ENCODE data around the gene TPCN1. TPM values are rescaled to one million over a fixed set of nuclear protein-coding genes. Genes with fewer than 3 reads are reported as not detected.

The TPCN1 gene
- 31.0 and 33.7 TPM in 2 replicates for total RNA-seq

DNA sequence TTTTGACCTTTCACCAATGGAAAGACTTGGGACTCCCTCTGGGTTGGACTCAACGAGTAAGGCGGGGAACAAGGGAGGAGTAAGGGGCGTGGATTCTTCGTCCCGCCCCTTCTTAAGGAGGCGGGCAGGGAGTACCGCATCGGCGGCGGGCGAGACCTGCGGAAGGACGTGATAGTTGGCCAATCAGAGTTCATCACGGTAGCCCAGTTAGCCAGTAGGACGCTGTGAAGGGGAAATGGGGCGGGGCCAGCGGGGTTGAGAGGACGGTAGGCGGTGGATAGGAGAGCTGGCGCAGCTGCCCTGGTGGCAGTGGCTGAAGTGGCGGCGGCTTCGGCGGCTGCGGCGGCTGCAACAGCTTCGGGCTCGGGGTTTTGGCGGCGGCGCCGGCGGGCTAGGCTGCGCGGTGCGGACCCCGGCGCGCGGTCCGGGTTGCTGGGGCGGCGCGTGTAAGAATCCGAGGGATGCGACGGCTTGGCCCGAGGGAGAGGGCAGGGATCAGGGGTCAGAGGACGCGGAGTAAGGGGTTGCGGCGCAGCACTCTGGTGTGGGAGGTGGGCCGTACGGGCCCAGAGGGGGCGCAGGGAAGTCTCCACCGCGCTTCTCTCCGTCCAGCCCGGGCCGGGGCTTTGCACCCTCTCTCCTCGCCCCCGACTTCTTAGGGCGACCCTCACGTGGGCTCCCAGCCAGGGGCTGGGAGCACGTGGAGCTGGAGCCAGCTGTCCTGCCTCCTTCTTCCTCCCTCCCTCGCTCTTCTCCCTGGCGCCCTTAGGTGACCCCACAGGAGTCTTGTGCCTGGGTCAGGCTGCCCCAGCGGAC is at the start of gene TPCN1:
Gene TPCN1 (plus strand): TSS at position 284 of the 816 bp plus-strand sequence. CDS start 5,389 bp downstream, outside the sequence.
- H3K27me3 Mint-ChIP-seq, result no peaks in the 10 kb centered on the region
- peak; percentile 100 for DNase-seq
- H3K27ac Mint-ChIP-seq, result peak within 1 kb of the TSS; percentile 94
- peaks cover 1% of the 10 kb centered on the region for H3K36me3 Mint-ChIP-seq (ENCODE audit: low read depth)
- H3K4me3 Mint-ChIP-seq, result peak within 1 kb of the TSS; percentile 94
- intact Hi-C loops (cut with micrococcal nuclease), result loop anchor here (1.0 to 5.0 kb wide), 7 partner anchors 13 to 741 kb away; partner anchors contain the start of genes DDX54, OAS2, PLBD2 and RITA1
- H3K4me1 Mint-ChIP-seq, result peaks cover 31% of the 10 kb centered on the region
- H3K9me3 Mint-ChIP-seq, result no peaks in the 10 kb centered on the region

- no peak for DNase-seq
- Mint-ChIP-seq H3K9me3 (no peaks in the 10 kb centered on the region), H3K4me3 (no peak overlapping the region), H3K4me1 (peaks cover 2% of the 10 kb centered on the region), H3K27me3 (no peaks in the 10 kb centered on the region), H3K27ac (no peak overlapping the region), H3K36me3 (ENCODE audit: low read depth) (peaks cover 64% of the 10 kb centered on the region)
- intact Hi-C loops (cut with micrococcal nuclease), result no loop called here
These were observed 49.7 kb upstream of the TPCN1 start for GRCh38 chr12:113171543-113171942.

GRCh38 chr12:113172185-113172584 is 49.1 kb upstream of the TPCN1 start:
- Mint-ChIP-seq H3K36me3 (ENCODE audit: low read depth) (peaks cover 64% of the 10 kb centered on the region), H3K27ac (no peak overlapping the region), H3K4me3 (no peak overlapping the region)

GRCh38 chr12:113173081-113173698 is 48.1 kb upstream of the TPCN1 start:
- Mint-ChIP-seq H3K27ac (no peak overlapping the region), H3K4me1 (peaks cover 2% of the 10 kb centered on the region), H3K36me3 (ENCODE audit: low read depth) (peaks cover 74% of the 10 kb centered on the region), H3K9me3 (no peaks in the 10 kb centered on the region), H3K4me3 (no peak overlapping the region), H3K27me3 (no peaks in the 10 kb centered on the region)
- DNase-seq, result no peak
- intact Hi-C loops (cut with micrococcal nuclease), result no loop called here

More at GRCh38 chr12:113172185-113172584, 49.1 kb upstream of the TPCN1 start:
- intact Hi-C loops (cut with micrococcal nuclease), result no loop called here
- no peak for DNase-seq
- Mint-ChIP-seq H3K4me1 (peaks cover 2% of the 10 kb centered on the region), H3K9me3 (no peaks in the 10 kb centered on the region), H3K27me3 (no peaks in the 10 kb centered on the region)

- H3K9me3 Mint-ChIP-seq, result no peaks in the 10 kb centered on the region
- no peak overlapping the region for H3K27ac Mint-ChIP-seq
- no peaks in the 10 kb centered on the region for H3K27me3 Mint-ChIP-seq
- intact Hi-C loops (cut with micrococcal nuclease), result loop anchor here (1.0 kb wide), 1 partner anchor 126 kb away; no protein-coding TSS in a partner anchor
- DNase-seq, result peak; percentile 93
- peaks cover 80% of the 10 kb centered on the region for H3K36me3 Mint-ChIP-seq (ENCODE audit: low read depth)
- H3K4me3 Mint-ChIP-seq, result no peak overlapping the region
- H3K4me1 Mint-ChIP-seq, result peaks cover 2% of the 10 kb centered on the region
These were observed 46.5 kb upstream of the TPCN1 start for GRCh38 chr12:113174461-113175384.

- no peak overlapping the region for H3K27ac Mint-ChIP-seq
- intact Hi-C loops (cut with micrococcal nuclease), result no loop called here
- DNase-seq, result no peak
- H3K9me3 Mint-ChIP-seq, result no peaks in the 10 kb centered on the region
- peaks cover 8% of the 10 kb centered on the region for H3K4me1 Mint-ChIP-seq
- no peaks in the 10 kb centered on the region for H3K27me3 Mint-ChIP-seq
- H3K4me3 Mint-ChIP-seq, result no peak overlapping the region
- H3K36me3 Mint-ChIP-seq (ENCODE audit: low read depth), result peaks cover 63% of the 10 kb centered on the region
These were observed 42.2 kb upstream of the TPCN1 start for GRCh38 chr12:113179023-113179422.

DNA sequence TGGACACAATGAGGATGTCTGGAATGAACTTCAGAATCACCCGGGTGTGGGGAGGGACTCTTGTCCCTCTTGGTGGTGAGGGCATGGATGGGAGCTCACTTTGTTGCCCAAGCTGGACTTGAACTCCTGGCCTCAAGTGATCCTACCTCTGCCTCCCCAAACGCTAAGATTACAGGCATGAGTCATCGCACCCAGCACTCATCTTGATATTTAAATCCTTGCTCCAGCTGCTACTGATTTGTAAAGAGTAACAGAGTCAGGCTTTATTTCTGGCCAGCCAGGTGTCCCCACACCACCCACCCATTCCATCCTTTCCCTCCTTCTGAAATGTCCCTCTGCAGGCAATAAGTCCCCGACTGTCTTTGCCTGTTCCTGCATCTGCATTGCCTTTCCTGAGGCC is 40.9 kb upstream of the TPCN1 start:
- Mint-ChIP-seq H3K4me1 (peaks cover 6% of the 10 kb centered on the region), H3K4me3 (no peak overlapping the region), H3K9me3 (no peaks in the 10 kb centered on the region), H3K27me3 (no peaks in the 10 kb centered on the region), H3K27ac (no peak overlapping the region), H3K36me3 (ENCODE audit: low read depth) (peaks cover 61% of the 10 kb centered on the region)
- DNase-seq, result no peak
- intact Hi-C loops (cut with micrococcal nuclease), result no loop called here

GRCh38 chr12:113181975-113182374 is 39.3 kb upstream of the TPCN1 start:
- intact Hi-C loops (cut with micrococcal nuclease), result no loop called here
- Mint-ChIP-seq H3K27ac (no peak overlapping the region), H3K4me1 (peaks cover 15% of the 10 kb centered on the region), H3K36me3 (ENCODE audit: low read depth) (peaks cover 49% of the 10 kb centered on the region), H3K27me3 (no peaks in the 10 kb centered on the region), H3K9me3 (no peaks in the 10 kb centered on the region), H3K4me3 (no peak overlapping the region)
- no peak for DNase-seq

GRCh38 chr12:113183030-113183589 is 38.2 kb upstream of the TPCN1 start:
- Mint-ChIP-seq H3K36me3 (ENCODE audit: low read depth) (peaks cover 42% of the 10 kb centered on the region), H3K27me3 (no peaks in the 10 kb centered on the region), H3K4me3 (peak overlapping the region; percentile 99), H3K27ac (no peak overlapping the region), H3K4me1 (peaks cover 20% of the 10 kb centered on the region), H3K9me3 (no peaks in the 10 kb centered on the region)
- no peak for DNase-seq
- intact Hi-C loops (cut with micrococcal nuclease), result no loop called here

DNA sequence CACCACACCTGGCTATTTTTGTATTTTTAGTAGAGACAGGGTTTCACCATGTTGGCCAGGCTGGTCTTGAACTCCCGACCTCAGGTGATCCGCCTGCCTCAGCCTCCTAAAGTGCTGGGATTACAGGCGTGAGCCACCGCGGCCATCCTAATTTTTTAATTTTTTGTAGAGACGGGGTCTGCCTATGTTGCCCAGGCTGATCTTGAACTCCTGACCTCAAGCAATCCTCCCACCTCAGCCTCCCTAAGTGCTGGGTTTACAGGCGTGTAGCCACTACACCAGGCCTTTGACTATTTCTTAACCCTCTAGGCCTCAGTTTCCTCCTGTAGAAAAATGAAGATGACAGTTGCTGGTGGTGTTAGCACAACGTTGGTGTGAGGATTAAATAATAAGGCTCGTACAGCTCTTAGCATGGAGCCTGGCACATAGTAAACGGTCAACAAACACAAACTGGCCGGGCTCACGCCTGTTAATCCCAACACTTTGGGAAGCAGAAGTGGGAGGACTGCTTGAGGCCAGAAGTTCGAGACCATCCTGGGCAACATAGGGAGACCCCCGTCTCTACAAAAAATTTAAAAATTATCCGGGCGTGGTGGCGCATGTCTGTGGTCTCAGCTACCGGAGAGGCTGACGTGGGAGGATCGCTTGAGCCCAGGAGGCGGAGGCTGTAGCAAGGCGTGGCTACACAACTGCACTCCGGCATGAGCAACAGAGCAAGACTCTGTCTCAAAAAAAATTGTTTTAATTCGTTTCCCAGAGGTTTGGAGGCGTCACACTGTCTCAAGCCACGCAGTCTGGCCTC is 37.0 kb upstream of the TPCN1 start:
- Mint-ChIP-seq H3K4me3 (peak overlapping the region; percentile 99), H3K9me3 (no peaks in the 10 kb centered on the region), H3K27me3 (no peaks in the 10 kb centered on the region), H3K4me1 (peaks cover 20% of the 10 kb centered on the region), H3K27ac (peak overlapping the region; percentile 98), H3K36me3 (ENCODE audit: low read depth) (peaks cover 34% of the 10 kb centered on the region)
- intact Hi-C loops (cut with micrococcal nuclease), result loop anchor here (1.0 to 2.0 kb wide), 2 partner anchors 24 to 31 kb away; no protein-coding TSS in a partner anchor
- DNase-seq, result no peak

GRCh38 chr12:113184900-113185179 is 36.4 kb upstream of the TPCN1 start:
- peaks cover 31% of the 10 kb centered on the region for H3K36me3 Mint-ChIP-seq (ENCODE audit: low read depth)
- H3K4me3 Mint-ChIP-seq, result peak overlapping the region; percentile 99
- DNase-seq, result peak; percentile 97
- H3K27ac Mint-ChIP-seq, result peak overlapping the region; percentile 98
- H3K27me3 Mint-ChIP-seq, result no peaks in the 10 kb centered on the region
- H3K9me3 Mint-ChIP-seq, result no peaks in the 10 kb centered on the region
- intact Hi-C loops (cut with micrococcal nuclease), result loop anchor here (1.0 to 2.0 kb wide), 4 partner anchors 23 to 173 kb away; partner anchors contain the start of genes PLBD2 and TPCN1
- H3K4me1 Mint-ChIP-seq, result peaks cover 20% of the 10 kb centered on the region

DNA sequence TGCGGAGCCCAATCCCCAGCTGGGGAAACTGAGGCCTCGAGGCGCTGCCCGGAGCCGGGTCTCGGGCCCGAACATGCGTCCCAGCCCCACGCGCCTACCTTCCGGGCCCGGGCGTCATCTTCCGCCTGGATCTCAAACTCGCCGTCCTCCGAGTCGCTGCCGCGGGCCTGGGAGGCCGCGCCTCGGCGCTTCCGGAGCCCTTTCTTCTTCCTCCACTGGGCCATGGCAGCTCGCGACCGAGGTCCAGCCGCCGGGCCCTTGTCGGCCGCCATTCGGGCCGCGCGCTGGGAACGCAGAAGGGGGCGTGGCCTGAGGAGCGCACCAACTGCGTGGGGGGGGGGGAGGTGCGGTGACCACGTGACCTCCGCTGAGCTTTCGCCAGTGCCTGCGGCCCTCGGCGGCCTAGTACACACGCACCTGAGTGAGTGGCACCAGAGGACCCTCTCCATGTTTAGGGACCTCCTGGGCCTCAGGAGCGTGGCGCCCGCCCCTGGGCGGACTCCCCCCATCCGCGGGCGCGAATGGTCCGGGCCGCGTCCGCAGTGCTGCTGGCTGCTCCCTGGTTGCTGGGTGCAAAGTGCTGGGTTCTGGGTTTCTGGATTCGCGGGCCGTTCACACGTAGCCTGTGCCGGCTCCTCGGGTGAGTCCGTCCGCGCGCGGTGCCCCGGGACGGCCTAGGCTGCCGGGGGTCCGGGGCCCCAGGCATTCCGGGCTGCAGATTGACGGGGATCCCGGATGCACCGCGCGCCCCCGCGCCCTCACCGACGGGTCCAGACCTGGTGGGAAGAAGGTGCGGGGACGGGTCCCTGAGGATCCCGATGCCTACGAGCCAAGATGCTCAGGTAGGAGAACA is 35.9 kb upstream of the TPCN1 start, which contains the start of the genes DDX54 and RITA1:
Gene DDX54 (minus strand): TSS at position 299 of the 853 bp plus-strand sequence. CDS start 27 bp downstream, at position 272.
Gene RITA1 (plus strand): TSS at position 542 of the 853 bp plus-strand sequence. CDS start 1,026 bp downstream, outside the sequence.
- peak within 1 kb of the TSS; percentile 98 for H3K27ac Mint-ChIP-seq
- peak; percentile 94 for DNase-seq
- peaks cover 26% of the 10 kb centered on the region for H3K36me3 Mint-ChIP-seq (ENCODE audit: low read depth)
- H3K4me3 Mint-ChIP-seq, result peak within 1 kb of the TSS; percentile 99
- no peaks in the 10 kb centered on the region for H3K9me3 Mint-ChIP-seq
- peaks cover 20% of the 10 kb centered on the region for H3K4me1 Mint-ChIP-seq
- intact Hi-C loops (cut with micrococcal nuclease), result loop anchor here (1.0 to 2.0 kb wide), 3 partner anchors 33 to 173 kb away; partner anchors contain the start of genes PLBD2 and TPCN1
- H3K27me3 Mint-ChIP-seq, result no peaks in the 10 kb centered on the region

All from activated CD4-positive, alpha-beta T cell treated with anti-CD3 and anti-CD28 coated beads, Interleukin-2, amount 10 ng/mL, durations not matched to agents 24 days and 14 days (primary cell).